GM23248 (cell line): ENCODE data around the gene STPG1. TPM values are rescaled to one million over a fixed set of nuclear protein-coding genes. Genes with fewer than 3 reads are reported as not detected.
A peak's percentile ranks its signal among the peaks of the same experiment; 100 is the strongest.

Source experiments
- DNase-seq: peaks from one replicate; pipeline ENCODE4 v3.0.0-alpha.2; 2015
- H2AFZ ChIP-seq: fragments of 200-600 bp; sonication (generic); 2 replicates; pipeline ENCODE4 v1.6.1; 2016; ENCODE audit warnings: antibody characterized with exemption
- H3F3A ChIP-seq: fragments of 200-600 bp; sonication (generic); 2 replicates; pipeline ENCODE4 v1.6.1; 2016; ENCODE audit warnings: mild to moderate bottlenecking, antibody characterized with exemption, mixed run types; ENCODE audit not compliant: insufficient read depth
- H3K27ac ChIP-seq: fragments of 200-600 bp; sonication (generic); 2 replicates; pipeline ENCODE4 v1.5.1; 2016; ENCODE audit warnings: mild to moderate bottlenecking
- H3K27me3 ChIP-seq: fragments of 200-600 bp; sonication (generic); replicated peaks from 2 replicates; pipeline ENCODE4 v1.6.1; 2016; ENCODE audit warnings: mild to moderate bottlenecking; ENCODE audit not compliant: insufficient read depth
- H3K36me3 ChIP-seq: fragments of 200-600 bp; sonication (generic); 2 replicates; pipeline ENCODE4 v1.6.1; 2016; ENCODE audit warnings: low read depth, mild to moderate bottlenecking
- H3K4me1 ChIP-seq: fragments of 200-600 bp; sonication (generic); 2 replicates; pipeline ENCODE4 v1.6.1; 2016; ENCODE audit warnings: mild to moderate bottlenecking; ENCODE audit not compliant: insufficient read depth
- H3K4me2 ChIP-seq: fragments of 200-600 bp; sonication (generic); one replicate; pipeline ENCODE4 v1.6.1; 2016; ENCODE audit warnings: mild to moderate bottlenecking; ENCODE audit not compliant: unreplicated experiment
- H3K4me3 ChIP-seq: fragments of 200-600 bp; sonication (generic); 2 replicates; pipeline ENCODE4 v1.5.1; 2016; ENCODE audit warnings: mild to moderate bottlenecking
- H3K79me2 ChIP-seq: fragments of 200-600 bp; sonication (generic); 2 replicates; pipeline ENCODE4 v1.6.1; 2016; ENCODE audit warnings: mild to moderate bottlenecking; ENCODE audit not compliant: insufficient read depth
- H3K9ac ChIP-seq: fragments of 200-600 bp; sonication (generic); 2 replicates; pipeline ENCODE4 v1.6.1; 2016; ENCODE audit warnings: mild to moderate bottlenecking
- H3K9me2 ChIP-seq: fragments of 200-600 bp; sonication (generic); 2 replicates; pipeline ENCODE4 v1.6.1; 2016; ENCODE audit warnings: mixed run types, mild to moderate bottlenecking, moderate library complexity; ENCODE audit not compliant: insufficient read depth
- H3K9me3 ChIP-seq: fragments of 200-600 bp; sonication (generic); one replicate; pipeline ENCODE4 v1.6.1; 2017; ENCODE audit warnings: low read depth
- H4K20me1 ChIP-seq: fragments of 200-600 bp; sonication (generic); 2 replicates; pipeline ENCODE4 v1.6.0; 2016; ENCODE audit not compliant: insufficient read depth
- EZH2 ChIP-seq: fragments of 200-600 bp; sonication (generic); IDR thresholded peaks from 2 replicates; pipeline ENCODE4 v1.6.1; 2018; ENCODE audit warnings: antibody characterized with exemption, mild to moderate bottlenecking; ENCODE audit not compliant: insufficient read depth, poor library complexity, severe bottlenecking
- EZH2phosphoT487 ChIP-seq: fragments of 200-600 bp; sonication (generic); IDR thresholded peaks from 2 replicates; pipeline ENCODE4 v1.6.1; 2018; ENCODE audit warnings: antibody characterized with exemption, moderate library complexity, mild to moderate bottlenecking, low read depth; ENCODE audit not compliant: insufficient read depth
- WGBS, 2 experiments: methylation state at CpG; one replicate each; pipeline ENCODE4 v1.1.6; 2015 to 2017; ENCODE audit warnings: low lambda C conversion rate in 2 of 2, low coverage in 1 of 2; ENCODE audit errors: missing lambda C conversion rate in 2 of 2; 5-methylcytosine and 5-hydroxymethylcytosine counted together
- in situ Hi-C: fragments of 300-500 bp; cut with MboI; formaldehyde crosslinking; loops from 2 replicates; pipeline ENCODE4 v1.15.0; 2020
- polyA plus RNA-seq: library from polyadenylated mRNA; unstranded; fragments of >200 nt; fragmentation: Nextera tagmentation; extraction: Ambion mirVana; gene quantifications from 2 replicates; pipeline ENCODE4 v1.2.1, GENCODE V29; 2016
- total RNA-seq: library from RNA; depleted of rRNA; stranded (reverse); fragments of >200 nt; shearing (Covaris generic); gene quantifications from 2 replicates; pipeline ENCODE4 v1.2.3, GENCODE V29; 2014

Gene STPG1
- total and polyA plus RNA-seq, 2 experiments from 2014 or later, result 7.9 to 9.2 TPM

- no peak overlapping the region for H2AFZ ChIP-seq
These were observed 66.2 kb downstream of the STPG1 start for GRCh38 chr1:24347159-24347934.

DNA sequence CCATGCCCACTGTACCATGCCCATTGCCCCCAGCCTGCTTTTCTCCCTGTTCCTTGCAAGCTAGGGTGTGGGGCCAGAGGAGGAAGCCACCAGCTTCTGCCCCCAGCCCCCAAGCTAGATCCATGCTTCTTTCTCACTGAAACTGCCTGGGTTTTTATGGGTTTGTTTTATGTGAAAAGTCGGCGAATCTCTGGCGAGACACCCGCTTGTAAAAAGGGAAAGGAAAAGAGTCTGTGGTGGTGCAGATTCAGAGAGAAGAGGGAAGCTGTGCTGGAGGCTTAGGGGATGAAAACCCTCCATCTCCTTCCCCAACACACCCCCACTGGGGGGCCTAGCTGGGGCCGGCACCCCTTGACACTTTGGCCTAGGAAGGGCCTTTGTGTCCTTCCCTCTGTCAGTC is 68.2 kb downstream of the STPG1 start:
- H4K20me1 ChIP-seq, result no peaks in the 10 kb centered on the region
- no peaks in the 10 kb centered on the region for H3F3A ChIP-seq
- no peaks in the 10 kb centered on the region for H3K36me3 ChIP-seq
- DNase-seq, result no peak
- in situ Hi-C loops, result no loop called here
- no peaks in the 10 kb centered on the region for H3K9me3 ChIP-seq
- H2AFZ ChIP-seq, result no peak overlapping the region
- H3K9ac ChIP-seq, result no peak overlapping the region
- no peaks in the 10 kb centered on the region for H3K79me2 ChIP-seq
- 95 to 98% methylated on average over 5 of the region's 5 CpGs for WGBS, 2 experiments
- H3K4me3 ChIP-seq, result no peak overlapping the region
- H3K9me2 ChIP-seq, result no peaks in the 10 kb centered on the region
- H3K4me1 ChIP-seq, result peaks cover 9% of the 10 kb centered on the region; the same call in 1 of the 2 replicates
- no peaks in the 10 kb centered on the region for H3K27me3 ChIP-seq
- H3K4me2 ChIP-seq, result no peak overlapping the region
- TF ChIP-seq EZH2 (no peak), EZH2phosphoT487 (no peak)
- no peak overlapping the region for H3K27ac ChIP-seq

More at GRCh38 chr1:24347159-24347934, 66.2 kb downstream of the STPG1 start:
- Histone ChIP-seq H3K4me3 (no peak overlapping the region), H4K20me1 (no peaks in the 10 kb centered on the region), H3K79me2 (no peaks in the 10 kb centered on the region), H3F3A (no peaks in the 10 kb centered on the region), H3K9ac (no peak overlapping the region), H3K4me1 (peaks cover 17% of the 10 kb centered on the region), H3K27ac (no peak overlapping the region), H3K4me2 (no peak overlapping the region), H3K36me3 (no peaks in the 10 kb centered on the region), H3K27me3 (no peaks in the 10 kb centered on the region), H3K9me3 (no peaks in the 10 kb centered on the region), H3K9me2 (no peaks in the 10 kb centered on the region)
- no peak for DNase-seq
- in situ Hi-C loops, result no loop called here
- TF ChIP-seq EZH2phosphoT487, result no peak
- no peak for TF ChIP-seq EZH2
- WGBS, 2 experiments, result 69 to 72% methylated on average over 19 of the region's 19 CpGs

- Histone ChIP-seq H3K27me3 (no peaks in the 10 kb centered on the region), H3K4me2 (no peak overlapping the region), H3K27ac (no peak overlapping the region), H3K4me1 (no peaks in the 10 kb centered on the region), H3K36me3 (no peaks in the 10 kb centered on the region), H2AFZ (no peak overlapping the region), H3K79me2 (no peaks in the 10 kb centered on the region), H3K9ac (no peak overlapping the region), H4K20me1 (no peaks in the 10 kb centered on the region), H3K4me3 (no peak overlapping the region), H3K9me2 (no peaks in the 10 kb centered on the region), H3F3A (no peaks in the 10 kb centered on the region), H3K9me3 (no peaks in the 10 kb centered on the region)
- 82 to 86% methylated on average over 8 of the region's 8 CpGs for WGBS, 2 experiments
- in situ Hi-C loops, result no loop called here
- TF ChIP-seq EZH2phosphoT487 (no peak), EZH2 (no peak)
- DNase-seq, result peak; percentile 40
These were observed 69.4 kb downstream of the STPG1 start for GRCh38 chr1:24344090-24344742.

DNA sequence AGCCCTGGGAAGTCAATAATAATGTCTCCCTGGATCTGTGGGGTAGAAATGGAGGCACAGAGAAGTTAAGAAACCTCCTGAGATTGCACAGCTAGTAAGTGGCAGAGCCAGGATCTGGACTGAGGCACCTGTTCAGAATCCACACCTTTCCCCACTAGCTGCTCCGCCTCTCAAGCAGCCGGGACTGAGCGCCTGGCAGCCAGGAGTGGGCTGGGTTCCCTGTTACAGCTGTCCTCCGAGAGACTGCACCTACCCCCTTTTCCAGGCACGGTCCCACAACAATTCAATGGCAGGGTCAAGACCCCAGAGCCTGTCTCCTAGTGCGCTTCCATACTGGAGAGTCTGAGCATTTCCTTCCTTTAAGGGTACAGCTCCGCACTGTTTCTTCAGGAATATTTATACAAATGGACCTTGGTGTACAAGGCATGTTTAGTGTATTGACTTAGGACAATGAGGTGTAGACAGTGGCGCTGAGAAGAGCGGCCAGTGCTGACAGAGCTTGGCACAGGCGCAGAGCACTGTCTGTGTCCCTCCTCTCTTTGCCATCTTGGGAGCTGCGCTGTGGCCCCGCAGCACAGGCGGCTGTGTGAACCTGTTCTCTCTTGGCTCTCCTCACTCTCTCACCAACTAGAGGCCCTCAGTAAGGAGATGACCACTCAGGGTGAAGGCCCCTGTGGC is 70.0 kb downstream of the STPG1 start:
- H3K9me3 ChIP-seq, result no peaks in the 10 kb centered on the region
- H3K27ac ChIP-seq, result no peak overlapping the region
- WGBS, 2 experiments, result 73 to 74% methylated on average over 13 of the region's 13 CpGs
- H3K9ac ChIP-seq, result no peak overlapping the region
- no peak for DNase-seq
- in situ Hi-C loops, result no loop called here
- H3K4me1 ChIP-seq, result no peaks in the 10 kb centered on the region
- H3K79me2 ChIP-seq, result no peaks in the 10 kb centered on the region
- no peaks in the 10 kb centered on the region for H3K9me2 ChIP-seq
- H3F3A ChIP-seq, result no peaks in the 10 kb centered on the region
- no peak overlapping the region for H3K4me3 ChIP-seq
- no peaks in the 10 kb centered on the region for H3K36me3 ChIP-seq
- TF ChIP-seq EZH2phosphoT487 (no peak), EZH2 (no peak)
- no peak overlapping the region for H2AFZ ChIP-seq
- H3K4me2 ChIP-seq, result no peak overlapping the region
- no peaks in the 10 kb centered on the region for H3K27me3 ChIP-seq
- no peaks in the 10 kb centered on the region for H4K20me1 ChIP-seq
